COLO668 (cell line): ENCODE data around the gene TANGO6.
"Not testable (repeated sequence)": the region's sequence is repeated elsewhere in the genome, so short reads cannot be mapped to it uniquely, and the experiment has no call there.

Experiments used
- DNase-seq: peaks from one replicate; lab custom pipeline; 2025; ENCODE audit not compliant: unreplicated experiment; lab: John Stamatoyannopoulos, UW

TANGO6 gene

DNA sequence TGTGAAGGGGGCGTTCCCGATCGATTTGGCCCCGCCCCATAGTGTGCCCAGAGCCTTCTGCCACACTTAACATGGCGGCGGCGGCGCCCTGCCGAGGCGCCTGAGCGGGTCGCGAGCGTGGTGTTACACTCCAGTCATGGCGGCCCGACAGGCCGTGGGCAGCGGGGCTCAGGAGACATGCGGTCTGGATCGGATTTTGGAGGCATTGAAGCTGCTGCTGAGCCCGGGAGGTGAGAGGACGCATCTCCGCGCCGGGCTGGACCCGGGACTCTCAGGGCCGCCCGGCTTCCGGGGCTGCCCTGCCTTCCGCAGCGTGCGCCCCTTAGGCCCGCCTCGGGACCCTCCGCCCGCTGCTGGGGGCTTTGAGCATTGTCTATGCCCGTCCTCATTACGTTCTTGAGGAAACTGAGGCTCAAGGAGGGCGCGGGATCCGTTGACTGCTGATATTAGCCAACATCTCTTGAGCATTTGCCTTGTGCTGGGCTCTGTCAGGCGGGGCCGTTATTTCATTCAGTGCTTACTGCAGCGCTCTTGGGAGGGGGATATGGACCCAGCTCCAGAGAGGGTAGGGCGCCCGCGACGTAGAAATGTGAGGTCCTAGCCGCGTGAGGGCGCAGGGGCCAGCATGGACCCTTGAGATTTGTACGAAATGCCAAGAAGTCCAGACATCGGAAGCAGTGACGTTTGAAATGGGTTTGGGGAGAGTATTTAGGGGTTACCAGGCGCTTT is at the start of gene TANGO6:
TANGO6 (plus strand) TSS at position 50 of the 729 bp plus-strand sequence; CDS start at position 137, 87 bp downstream.
- DNase-seq, result peak; percentile 86

GRCh38 chr16:68798398-68798797 is 44.9 kb upstream of the TANGO6 start:
- DNase-seq, result no peak

- DNase-seq, result peak; percentile 57
Measured at GRCh38 chr16:68800257-68800875, 43.0 kb upstream of the TANGO6 start.

DNA sequence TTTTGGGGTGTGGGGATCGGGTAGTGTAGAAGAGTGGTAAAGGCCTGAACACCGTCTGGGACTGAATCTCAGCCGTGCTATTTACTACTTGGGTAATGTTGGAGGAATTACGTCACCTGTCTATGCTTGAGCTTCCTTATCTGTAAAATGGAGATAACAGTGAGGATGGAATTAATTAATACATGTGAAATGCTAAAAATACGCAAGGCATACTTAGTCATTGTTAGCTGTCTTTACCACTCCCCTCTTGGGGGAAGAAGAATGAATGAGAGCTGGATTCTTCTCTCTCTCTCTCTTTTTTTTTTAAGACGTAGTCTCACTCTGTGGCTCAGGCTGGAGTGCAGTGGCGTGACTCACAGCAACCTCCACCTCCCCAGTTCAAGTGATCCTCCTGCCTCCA is 41.1 kb upstream of the TANGO6 start:
- DNase-seq, result no peak

DNA sequence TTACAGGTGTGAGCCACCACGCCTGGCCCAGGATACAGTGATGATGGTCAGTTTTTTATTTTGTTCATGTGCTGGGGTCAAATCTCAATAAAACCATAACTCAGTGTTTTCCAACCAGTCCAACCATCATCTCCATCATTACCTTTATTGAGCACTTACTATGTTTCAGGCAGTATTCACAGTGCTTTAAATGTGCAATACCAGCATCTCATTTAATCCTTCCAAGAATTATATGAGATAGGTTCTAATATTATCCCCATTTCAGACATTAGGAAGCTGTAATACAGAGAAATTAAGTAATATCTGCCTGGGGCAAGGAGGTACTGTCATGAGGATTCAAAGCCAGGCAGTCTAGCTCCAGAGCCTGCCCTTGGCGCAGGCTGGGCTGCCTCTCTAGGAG is 36.9 kb upstream of the TANGO6 start:
- DNase-seq, result no peak

- DNase-seq, result no peak
Measured at GRCh38 chr16:68806981-68807380, 36.4 kb upstream of the TANGO6 start.

- DNase-seq, result no peak
Measured at GRCh38 chr16:68814516-68814915, 28.8 kb upstream of the TANGO6 start.

GRCh38 chr16:68823401-68824135 is 19.8 kb upstream of the TANGO6 start:
- DNase-seq, result no peak

DNA sequence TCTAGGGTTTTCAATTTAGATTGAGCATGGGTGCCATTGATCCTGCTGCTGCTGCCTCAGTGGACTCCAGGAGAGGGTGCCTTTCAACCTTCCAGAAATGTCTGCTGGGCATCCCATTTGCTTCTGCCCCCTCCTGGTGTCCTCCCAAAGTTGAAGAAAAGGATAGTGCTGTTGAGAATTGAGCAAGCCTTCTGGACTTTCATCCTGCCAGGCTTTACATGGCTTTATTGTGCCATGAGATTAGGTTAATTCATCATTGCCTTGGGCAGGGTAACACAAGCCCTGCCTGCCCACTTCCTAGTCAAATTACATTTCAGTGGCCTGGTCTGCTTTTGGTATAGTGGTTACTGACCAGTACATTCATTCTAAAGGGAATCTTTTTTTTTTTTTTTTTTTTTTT is 17.9 kb upstream of the TANGO6 start:
- no peak for DNase-seq

DNA sequence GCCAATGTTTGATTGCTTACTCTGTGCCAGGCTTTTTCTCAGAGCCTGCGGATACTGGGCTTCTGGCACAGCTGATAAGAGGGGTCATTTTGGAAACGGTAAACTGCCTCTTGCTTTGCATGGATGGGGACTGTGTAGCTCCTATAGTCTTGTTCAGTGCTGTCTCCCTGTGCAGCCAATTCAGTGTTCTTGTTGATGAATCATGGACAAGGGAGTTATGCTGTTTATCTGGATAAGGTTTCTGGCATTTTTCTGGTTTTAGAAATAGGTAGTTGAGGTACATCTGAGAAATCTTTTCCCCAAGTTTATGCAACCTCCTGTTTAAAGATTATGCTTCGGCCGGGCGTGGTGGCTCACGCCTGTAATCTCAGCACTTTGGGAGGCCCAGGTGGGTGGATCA is 16.7 kb upstream of the TANGO6 start:
- DNase-seq, result no peak

- no peak for DNase-seq
Measured at GRCh38 chr16:68833251-68833650, 10.1 kb upstream of the TANGO6 start.

- no peak for DNase-seq
Measured at GRCh38 chr16:68834550-68834949, 8.8 kb upstream of the TANGO6 start.

DNA sequence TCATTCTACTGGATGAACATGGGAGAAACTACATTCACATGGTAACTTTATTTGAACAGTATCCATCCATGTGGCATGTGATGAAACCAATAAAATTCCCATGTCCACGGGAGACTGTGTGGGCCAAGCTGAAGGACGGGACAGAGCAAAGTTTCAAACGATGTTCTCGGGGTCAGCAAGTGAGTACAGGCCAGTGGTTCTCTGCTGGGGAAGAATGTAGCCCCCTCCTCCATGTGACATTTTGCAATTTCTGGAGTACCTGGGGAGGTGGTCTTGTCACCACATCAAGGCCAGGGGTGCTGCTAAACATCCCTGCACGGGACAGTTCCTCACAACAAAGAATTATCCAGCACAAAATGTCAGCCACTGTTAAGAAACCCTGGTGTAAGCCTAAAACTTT is 7.4 kb upstream of the TANGO6 start:
- DNase-seq, result no peak

DNA sequence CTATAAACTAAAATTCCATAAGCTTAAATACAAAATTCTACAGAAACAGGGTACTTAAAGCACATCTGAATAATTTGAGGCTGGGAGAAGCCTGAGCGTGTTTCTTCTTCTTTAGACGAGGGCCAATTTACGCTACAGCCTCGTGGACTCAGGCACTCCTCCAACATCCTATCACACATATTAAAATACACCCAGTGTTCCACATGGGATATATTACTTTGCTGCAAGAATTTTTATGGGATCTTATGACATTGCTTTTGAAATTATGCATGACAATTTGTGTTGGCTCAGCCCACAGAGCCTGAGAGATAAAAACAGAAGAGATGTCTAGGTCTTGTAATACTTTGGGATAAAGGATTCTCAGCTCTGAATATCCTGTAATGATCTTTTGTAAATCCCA is 3.5 kb upstream of the TANGO6 start:
- no peak for DNase-seq

- DNase-seq, result not testable (repeated sequence)
Measured at GRCh38 chr16:68842964-68843481, 308 bp upstream of the TANGO6 start.

- DNase-seq, result no peak
Measured at GRCh38 chr16:68844211-68844564, 857 bp downstream of the TANGO6 start.

- DNase-seq, result no peak
Measured at GRCh38 chr16:68848786-68849185, 5.5 kb downstream of the TANGO6 start.

DNA sequence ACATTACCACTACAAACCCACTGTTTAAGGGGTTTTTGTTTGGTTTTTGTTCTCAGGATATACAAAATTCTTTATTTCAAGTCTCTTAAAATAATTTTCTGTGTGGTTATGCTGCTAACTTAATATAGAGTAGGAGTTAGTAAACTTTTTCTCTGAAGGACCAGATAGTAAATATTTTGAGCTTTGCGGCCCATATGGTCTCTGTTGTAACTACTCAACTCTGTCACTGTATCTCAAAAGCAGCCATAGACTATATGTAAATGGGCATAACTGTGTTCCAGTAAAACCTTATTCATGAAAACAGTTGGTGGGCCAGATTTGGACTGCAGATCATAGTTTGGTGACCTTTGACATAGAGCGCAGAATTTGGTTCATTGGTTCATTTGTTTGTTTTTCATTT is 7.2 kb downstream of the TANGO6 start:
- DNase-seq, result no peak

GRCh38 chr16:68851601-68852000 is 8.3 kb downstream of the TANGO6 start:
- DNase-seq, result no peak

DNA sequence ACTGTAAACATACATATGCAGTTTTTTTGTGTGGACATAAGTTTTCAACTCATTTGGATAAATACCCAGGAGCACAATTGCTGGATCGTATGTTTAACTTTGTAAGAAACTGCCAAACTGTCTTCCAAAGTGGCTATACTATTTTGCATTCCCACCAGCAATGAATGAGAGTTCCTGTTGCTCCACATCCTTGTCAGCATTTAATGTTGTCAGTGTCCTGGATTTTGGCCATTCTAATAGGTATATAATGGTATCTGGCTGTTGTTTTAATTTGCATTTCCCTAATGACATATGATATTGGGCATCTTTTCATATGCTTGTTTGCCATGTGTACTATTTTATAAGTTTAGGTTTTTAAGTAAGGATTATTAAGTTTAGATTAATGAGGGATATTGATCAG is 14.1 kb downstream of the TANGO6 start:
- DNase-seq, result no peak

DNA sequence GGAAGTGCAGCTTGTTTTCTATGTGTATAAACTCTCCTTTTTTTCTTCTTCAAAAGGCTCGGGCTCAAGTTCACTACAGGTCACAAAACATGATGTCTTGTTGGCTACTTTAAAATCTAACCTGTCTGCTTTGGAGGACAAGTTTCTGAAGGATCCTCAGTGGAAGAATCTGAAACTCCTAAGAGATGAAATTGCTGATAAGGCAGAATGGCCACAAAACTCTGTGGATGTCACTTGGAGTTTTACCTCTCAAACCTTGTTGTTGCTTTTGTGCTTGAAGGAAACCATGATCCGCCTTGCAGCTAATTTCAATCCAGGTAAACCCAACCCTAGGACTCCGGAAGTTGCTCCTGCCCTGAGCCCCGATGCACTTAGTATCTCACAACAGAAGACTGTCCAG is 16.5 kb downstream of the TANGO6 start:
- no peak for DNase-seq
